Esophagus muscularis mucosa (tissue), 4 donors: ENCODE data around the gene PNMT. TPM values are rescaled to one million over a fixed set of nuclear protein-coding genes. Genes with fewer than 3 reads are reported as not detected.

Experiments used
- DNase-seq: peaks from one replicate; pipeline ENCODE4 v3.0.0-alpha.2; 2017; ENCODE audit errors: extremely low spot score
- H3K27ac ChIP-seq, 4 donors: fragments of 200-600 bp; sonication (generic); replicated peaks in 1 of 4; 1 replicate in 3 of 4; 2 replicates in 1 of 4; pipeline ENCODE4 v1.5.1; 2016 to 2019; ENCODE audit warnings: mild to moderate bottlenecking in 1 of 4
- H3K27me3 ChIP-seq, 4 donors: fragments of 200-600 bp; sonication (generic); one replicate each; pipeline versions ENCODE4 v1.5.1 to v1.6.0; 2016 to 2019
- H3K36me3 ChIP-seq, 4 donors: fragments of 200-600 bp; sonication (generic); one replicate each; pipeline ENCODE4 v1.5.1; 2016 to 2019
- H3K4me1 ChIP-seq, 4 donors: fragments of 200-600 bp; sonication (generic); one replicate each; pipeline ENCODE4 v1.5.1; 2016 to 2019
- H3K4me3 ChIP-seq, 4 donors: fragments of 200-600 bp; sonication (generic); 1 replicate in 2 of 4; 2 replicates in 2 of 4; pipeline ENCODE4 v1.5.1; 2016 to 2019; ENCODE audit warnings: mild to moderate bottlenecking in 4 of 4, moderate library complexity in 1 of 4
- H3K9me3 ChIP-seq, 4 donors: fragments of 200-600 bp; sonication (generic); 1 replicate in 3 of 4; 2 replicates in 1 of 4; pipeline ENCODE4 v1.5.1; 2016 to 2019
- EP300 ChIP-seq: sonication (generic); formaldehyde crosslinking; IDR thresholded peaks from one replicate; pipeline ENCODE4 v1.6.1; 2017; ENCODE audit warnings: antibody characterized with exemption
- POLR2A ChIP-seq: fragments of 450-650 bp; IDR thresholded peaks from one replicate; pipeline ENCODE4 v1.6.1; 2017; ENCODE audit warnings: antibody characterized with exemption, moderate library complexity, mild to moderate bottlenecking, low read depth
- POLR2AphosphoS5 ChIP-seq, 2 donors: sonication (generic); formaldehyde crosslinking; IDR thresholded peaks; one replicate each; pipeline ENCODE4 v1.6.1; 2017; ENCODE audit warnings: antibody characterized with exemption in 2 of 2
- WGBS: methylation state at CpG from one replicate; pipeline ENCODE4 v1.1.5; 2018; 5-methylcytosine and 5-hydroxymethylcytosine counted together
- intact Hi-C: fragments of 100-400 bp; cut with DNase I; formaldehyde crosslinking; loops from one replicate; pipeline ENCODE4 v1.15.1; 2023
- total RNA-seq, 4 donors: library from RNA; depleted of rRNA; stranded (reverse); fragments of >200 nt; gene quantifications; one replicate each; pipeline versions ENCODE4 v1.1.0 to v1.2.1, GENCODE V29; 2016
- TF ChIP-seq, protein P1 (sequence below), 3 experiments: fragments of 200-600 bp in 2 of 3; fragments of 450-650 bp in 1 of 3; sonication (generic) in 2 of 3; IDR thresholded peaks; one replicate each; pipeline ENCODE4 v1.5.1; 2017 to 2019; ENCODE audit warnings: antibody characterized with exemption in 3 of 3, mild to moderate bottlenecking in 2 of 3, moderate library complexity in 1 of 3

PNMT gene
- total RNA-seq, 4 donors from 2014 or later: 9.4 to 14.3 (median 10.6) TPM

DNA sequence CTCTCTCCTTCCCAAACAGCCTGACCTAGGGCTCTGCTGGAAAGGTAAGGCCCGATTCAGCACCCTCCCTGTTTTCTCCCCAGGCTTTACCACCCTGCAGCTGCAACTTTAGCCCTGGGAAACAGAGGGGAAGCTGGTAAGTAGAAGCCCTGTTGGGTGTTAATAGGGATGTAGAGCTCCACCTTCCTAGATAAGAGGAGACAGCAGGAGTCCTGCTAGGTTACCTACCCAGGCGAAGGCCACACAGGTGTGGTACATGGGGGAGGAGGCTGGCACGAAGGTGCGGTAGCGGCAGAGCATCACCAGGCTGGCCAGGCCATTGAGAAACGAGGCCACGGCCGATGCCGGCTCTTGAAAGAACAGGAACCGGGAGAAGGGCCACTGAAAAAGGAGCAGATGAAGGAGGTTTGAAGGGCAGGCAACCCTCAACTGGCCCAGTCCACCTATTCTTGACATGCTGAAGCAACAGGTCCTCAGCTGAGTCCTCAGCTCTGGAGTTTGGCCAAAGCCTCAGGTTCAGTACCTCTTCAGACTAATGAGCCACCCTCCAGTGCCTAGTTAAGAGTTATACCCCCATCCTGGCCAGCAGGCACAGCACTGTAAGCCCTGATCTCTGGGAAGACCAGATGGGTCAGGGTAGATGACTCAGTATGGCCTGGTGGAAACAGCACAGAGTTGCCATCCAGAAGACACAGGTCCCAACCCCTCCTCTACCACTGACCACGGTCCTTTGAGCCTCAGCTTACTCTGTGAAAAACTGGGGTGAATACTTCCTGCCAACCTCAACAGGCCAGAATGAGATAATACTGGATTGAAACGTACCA, 16.3 kb downstream of the PNMT start:
- H3K4me3 ChIP-seq: no peak overlapping the region
- TF ChIP-seq, protein P1, sequence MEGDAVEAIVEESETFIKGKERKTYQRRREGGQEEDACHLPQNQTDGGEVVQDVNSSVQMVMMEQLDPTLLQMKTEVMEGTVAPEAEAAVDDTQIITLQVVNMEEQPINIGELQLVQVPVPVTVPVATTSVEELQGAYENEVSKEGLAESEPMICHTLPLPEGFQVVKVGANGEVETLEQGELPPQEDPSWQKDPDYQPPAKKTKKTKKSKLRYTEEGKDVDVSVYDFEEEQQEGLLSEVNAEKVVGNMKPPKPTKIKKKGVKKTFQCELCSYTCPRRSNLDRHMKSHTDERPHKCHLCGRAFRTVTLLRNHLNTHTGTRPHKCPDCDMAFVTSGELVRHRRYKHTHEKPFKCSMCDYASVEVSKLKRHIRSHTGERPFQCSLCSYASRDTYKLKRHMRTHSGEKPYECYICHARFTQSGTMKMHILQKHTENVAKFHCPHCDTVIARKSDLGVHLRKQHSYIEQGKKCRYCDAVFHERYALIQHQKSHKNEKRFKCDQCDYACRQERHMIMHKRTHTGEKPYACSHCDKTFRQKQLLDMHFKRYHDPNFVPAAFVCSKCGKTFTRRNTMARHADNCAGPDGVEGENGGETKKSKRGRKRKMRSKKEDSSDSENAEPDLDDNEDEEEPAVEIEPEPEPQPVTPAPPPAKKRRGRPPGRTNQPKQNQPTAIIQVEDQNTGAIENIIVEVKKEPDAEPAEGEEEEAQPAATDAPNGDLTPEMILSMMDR (IDR thresholded peaks at IDR 0.05): no peak
- H3K27ac ChIP-seq: no peak overlapping the region
- WGBS: 93% methylated on average over 12 of the region's 12 CpGs
- peaks cover 0 to 53% (median 34%) of the 10 kb centered on the region in 4 donors for H3K36me3 ChIP-seq
- no peaks in the 10 kb centered on the region for H3K9me3 ChIP-seq
- DNase-seq: no peak
- H3K4me1 ChIP-seq: peaks cover 15 to 22% (median 18%) of the 10 kb centered on the region in 4 donors
- no peaks in the 10 kb centered on the region for H3K27me3 ChIP-seq
- intact Hi-C loops: loop anchor here (5.0 kb wide), 1 partner anchor 43 kb away; no protein-coding TSS in a partner anchor

DNA sequence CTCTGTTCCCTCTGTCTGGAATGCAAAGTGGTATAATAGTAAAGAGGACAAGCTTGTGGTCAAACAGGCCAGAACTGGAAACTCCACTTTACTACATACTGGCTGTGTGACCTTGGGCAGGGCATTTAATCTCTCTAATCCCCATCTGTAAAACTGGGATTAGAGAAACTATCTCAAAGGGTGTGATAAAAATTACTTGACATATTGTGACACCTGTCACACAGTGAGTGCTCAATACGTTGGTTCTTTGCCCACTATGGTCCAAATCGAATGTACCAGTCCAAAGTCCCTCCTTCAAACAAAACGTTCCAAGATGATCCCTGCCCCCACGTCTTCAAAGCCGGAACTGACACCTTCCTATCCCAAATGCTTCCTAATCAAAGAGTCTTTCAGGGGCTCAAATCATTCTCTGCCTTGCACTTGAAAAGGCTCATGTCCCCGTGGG, 18.9 kb downstream of the PNMT start:
- peaks cover 0 to 32% (median 26%) of the 10 kb centered on the region in 4 donors for H3K36me3 ChIP-seq
- no peaks in the 10 kb centered on the region for H3K9me3 ChIP-seq
- no peak for DNase-seq
- no peaks in the 10 kb centered on the region for H3K27me3 ChIP-seq
- TF ChIP-seq, protein P1 (IDR thresholded peaks at IDR 0.05): no peak
- TF ChIP-seq EP300 (no peak), POLR2A (no peak), POLR2AphosphoS5 (IDR thresholded peaks at IDR 0.05) (no peak)
- H3K4me3 ChIP-seq: peak overlapping the region; percentile 68 to 81 (median 72)
- peak overlapping the region; percentile 83 to 91 (median 86) for H3K27ac ChIP-seq
- intact Hi-C loops: loop anchor here (5.0 kb wide), 1 partner anchor 40 kb away; no protein-coding TSS in a partner anchor
- peaks cover 11 to 22% (median 17%) of the 10 kb centered on the region in 4 donors for H3K4me1 ChIP-seq
- WGBS: 59% methylated on average over 6 of the region's 6 CpGs

DNA sequence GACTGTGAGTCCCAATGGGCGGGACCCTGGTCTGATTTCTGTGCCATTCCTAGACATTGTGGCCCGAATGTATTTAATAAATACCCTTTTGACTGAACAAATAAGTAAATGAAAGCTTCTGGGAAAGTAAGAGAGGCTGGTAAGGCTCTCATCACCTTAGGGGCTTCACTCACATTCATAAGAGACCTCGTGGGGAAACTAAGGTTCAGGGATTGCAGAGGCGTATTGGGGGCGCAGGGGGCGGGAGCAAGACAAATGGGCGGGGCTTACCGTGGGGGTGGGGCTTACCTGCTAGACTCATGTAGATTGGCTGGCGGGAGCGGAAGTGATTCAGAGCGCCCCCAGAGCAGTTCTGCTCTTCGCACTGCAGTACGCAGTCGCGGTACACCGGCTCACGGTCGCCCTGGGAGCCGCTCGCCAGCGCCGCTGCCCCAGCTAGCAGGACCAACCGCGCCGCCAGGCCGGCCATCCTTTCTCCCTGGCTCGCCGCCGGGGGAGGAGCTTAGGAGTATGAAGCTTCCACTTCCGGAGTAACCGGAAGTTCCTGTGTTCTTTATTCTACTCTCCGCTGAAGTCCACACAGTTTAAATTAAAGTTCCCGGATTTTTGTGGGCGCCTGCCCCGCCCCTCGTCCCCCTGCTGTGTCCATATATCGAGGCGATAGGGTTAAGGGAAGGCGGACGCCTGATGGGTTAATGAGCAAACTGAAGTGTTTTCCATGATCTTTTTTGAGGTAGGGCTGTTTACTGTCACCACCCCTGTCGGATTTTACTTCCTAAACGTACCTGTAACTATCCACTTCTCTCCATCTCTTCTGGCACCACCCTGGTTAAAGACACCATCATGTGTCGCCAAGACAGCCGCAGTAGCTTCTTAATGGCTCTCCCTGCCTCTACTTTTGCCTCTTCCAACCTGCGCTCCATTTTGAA, 19.6 kb downstream of the PNMT start, which contains the start of gene PGAP3:
Gene PGAP3, minus strand, starts transcription at position 512 of the 929 bp plus-strand sequence. Its CDS starts 43 bp downstream, at position 469.
- DNase-seq: peak; percentile 97
- Histone ChIP-seq H3K4me3 (peak within 1 kb of the TSS; percentile 68 to 81 (median 72)), H3K27ac (peak within 1 kb of the TSS; percentile 83 to 91 (median 86)), H3K36me3 (peaks cover 0 to 28% (median 24%) of the 10 kb centered on the region in 4 donors), H3K4me1 (peaks cover 11 to 22% (median 17%) of the 10 kb centered on the region in 4 donors), H3K27me3 (no peaks in the 10 kb centered on the region), H3K9me3 (no peaks in the 10 kb centered on the region)
- no peak for TF ChIP-seq EP300
- TF ChIP-seq, protein P1 (IDR thresholded peaks at IDR 0.05): peak in 1 of 3 experiments; percentile 22
- peak; percentile 72 to 79 for TF ChIP-seq POLR2AphosphoS5 (IDR thresholded peaks at IDR 0.05)
- no peak for TF ChIP-seq POLR2A
- intact Hi-C loops: loop anchor here (5.0 kb wide), 1 partner anchor 39 kb away; no protein-coding TSS in a partner anchor
- 5% methylated on average over 22 of the region's 45 CpGs for WGBS

DNA sequence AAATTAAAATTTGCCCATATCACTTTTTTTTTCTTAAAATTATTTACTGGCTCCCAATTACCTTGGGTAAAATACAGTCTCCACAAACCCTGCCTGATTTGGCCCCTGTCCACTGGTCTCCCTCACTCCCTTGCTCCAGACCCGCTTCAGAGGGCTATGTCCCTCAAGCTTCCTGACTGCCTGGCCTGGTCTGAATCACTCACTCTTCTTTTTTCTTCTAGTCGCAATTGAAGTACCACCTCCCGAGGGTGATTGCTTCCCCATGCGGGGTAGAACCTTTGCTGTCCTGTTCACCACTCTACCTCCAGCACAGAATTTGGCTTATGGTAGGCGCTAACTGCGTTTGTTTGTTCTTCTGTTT, 20.2 kb downstream of the PNMT start:
- WGBS: 18% methylated on average over 6 of the region's 6 CpGs
- peaks cover 0 to 21% (median 17%) of the 10 kb centered on the region in 4 donors for H3K36me3 ChIP-seq
- no peaks in the 10 kb centered on the region for H3K27me3 ChIP-seq
- DNase-seq: no peak
- intact Hi-C loops: loop anchor here (5.0 kb wide), 1 partner anchor 39 kb away; no protein-coding TSS in a partner anchor
- H3K27ac ChIP-seq: peak overlapping the region; percentile 83 to 91 (median 86)
- TF ChIP-seq POLR2AphosphoS5 (IDR thresholded peaks at IDR 0.05): no peak
- TF ChIP-seq, protein P1 (IDR thresholded peaks at IDR 0.05): no peak
- no peak for TF ChIP-seq POLR2A
- TF ChIP-seq EP300: no peak
- peak overlapping the region; percentile 68 to 81 (median 72) for H3K4me3 ChIP-seq
- no peaks in the 10 kb centered on the region for H3K9me3 ChIP-seq
- peaks cover 11 to 22% (median 17%) of the 10 kb centered on the region in 4 donors for H3K4me1 ChIP-seq
